GM10847 (cell line): ENCODE data around the gene LY86.

Experiments used
- POLR2A ChIP-seq: IDR thresholded peaks from 2 replicates; pipeline ENCODE4 v1.6.1; 2011; ENCODE audit not compliant: insufficient read length; ENCODE audit errors: extremely low read depth

The LY86 gene

DNA sequence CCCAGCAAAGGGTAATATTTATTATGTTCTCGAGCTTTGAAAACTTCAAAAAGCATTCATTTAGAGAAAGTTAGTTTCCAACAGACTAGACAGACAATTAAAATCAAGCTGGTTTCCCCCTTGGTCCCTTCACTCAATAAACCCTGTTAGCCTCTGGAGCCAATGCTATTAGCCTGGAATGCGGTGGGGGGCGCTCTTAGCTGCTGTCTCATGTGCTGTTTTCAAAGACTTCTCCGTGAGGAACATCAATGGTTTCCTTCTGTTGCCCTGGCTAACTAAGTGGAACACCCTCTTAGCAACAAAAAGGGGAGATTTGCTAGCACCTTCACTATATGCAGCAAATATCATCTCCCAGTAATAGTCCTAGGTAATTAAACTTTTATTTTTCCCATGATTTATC lies 86.4 kb downstream of the LY86 start:
- no peak for TF ChIP-seq POLR2A

DNA sequence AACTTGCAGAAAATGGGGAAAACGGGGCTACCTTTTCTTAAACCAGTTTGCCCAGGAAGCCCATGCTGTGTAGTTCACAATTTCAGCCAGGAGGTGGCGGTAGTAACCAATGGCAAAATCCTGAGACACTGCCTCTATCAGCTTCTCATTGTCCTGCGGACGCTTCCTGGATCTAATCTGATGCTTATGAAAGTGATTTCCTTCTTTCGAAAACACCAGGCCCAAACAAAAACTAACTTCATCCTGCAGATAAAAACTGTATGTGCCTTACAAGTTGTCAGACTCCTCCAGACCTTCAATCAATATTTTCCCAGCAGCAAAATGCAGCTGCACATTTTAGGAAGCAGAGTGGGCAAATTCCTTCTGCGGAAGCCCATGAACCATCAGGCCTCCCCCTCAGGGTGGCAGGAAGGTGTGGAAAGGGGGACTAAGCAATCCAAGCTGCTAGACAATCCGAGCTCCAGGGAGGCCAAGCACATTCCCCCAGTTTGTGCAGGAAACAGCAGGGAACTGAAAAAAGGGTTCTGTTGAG lies 88.5 kb downstream of the LY86 start:
- TF ChIP-seq POLR2A: no peak

DNA sequence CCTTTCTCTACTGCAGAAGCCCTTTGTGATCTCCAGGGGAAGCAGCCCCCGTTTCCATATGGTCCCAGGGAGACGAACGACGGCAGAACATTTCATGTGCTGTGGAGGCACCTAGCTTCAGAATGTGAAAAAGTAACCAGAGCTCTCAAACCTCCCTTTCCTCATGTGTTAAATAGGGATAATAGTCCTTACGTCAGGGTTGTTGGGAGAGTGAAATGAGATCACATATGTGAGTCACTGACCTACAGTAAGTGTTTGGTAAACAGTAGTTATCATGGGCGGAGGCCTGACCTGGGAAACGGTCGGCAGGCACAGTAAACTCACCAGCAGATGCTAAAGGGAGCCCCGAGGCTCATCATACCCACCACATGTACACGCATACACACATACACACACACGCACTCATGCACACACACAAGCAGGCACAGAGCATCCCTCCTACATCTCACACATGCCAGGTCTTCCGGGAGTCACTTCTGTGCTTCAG lies 89.7 kb downstream of the LY86 start:
- no peak for TF ChIP-seq POLR2A

DNA sequence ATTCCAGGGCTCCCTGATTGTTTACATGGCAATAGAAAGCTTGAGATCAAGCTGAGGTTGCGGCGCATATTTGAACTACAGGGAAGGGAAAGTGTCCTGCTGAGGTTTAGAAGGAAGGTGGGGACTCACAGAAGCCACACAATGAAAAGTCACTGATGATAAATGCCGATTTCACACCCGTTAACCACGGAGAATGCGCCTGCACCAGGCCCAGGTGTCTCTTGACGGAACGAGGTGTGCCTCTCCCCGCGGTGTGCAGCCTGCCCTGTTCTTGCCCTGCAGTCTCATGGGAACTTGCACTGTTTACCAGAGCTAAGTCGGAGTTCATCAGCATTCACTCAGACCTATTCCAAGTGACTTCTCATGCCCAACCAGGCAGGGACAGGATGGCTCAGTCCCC lies 90.3 kb downstream of the LY86 start:
- no peak for TF ChIP-seq POLR2A

DNA sequence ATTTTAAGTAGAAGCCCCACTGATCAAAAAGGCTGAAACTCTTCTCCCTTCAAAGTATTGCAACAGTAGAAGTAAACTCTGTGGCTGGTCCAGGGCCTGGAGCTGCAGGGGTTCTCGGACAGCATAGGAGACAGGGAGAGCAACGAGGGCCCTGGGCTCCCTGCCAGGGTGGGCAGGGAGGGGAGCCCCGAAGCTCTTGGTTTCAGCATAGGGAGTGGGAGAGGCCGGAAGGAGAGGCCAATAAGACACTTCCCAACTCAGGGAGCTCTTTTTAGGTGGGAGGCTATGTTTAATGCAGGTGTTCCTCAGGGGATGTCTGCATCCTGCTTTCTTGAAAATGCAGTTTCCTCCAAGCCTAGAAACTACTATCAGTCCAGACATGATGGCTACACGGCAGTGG lies 91.1 kb downstream of the LY86 start:
- no peak for TF ChIP-seq POLR2A

DNA sequence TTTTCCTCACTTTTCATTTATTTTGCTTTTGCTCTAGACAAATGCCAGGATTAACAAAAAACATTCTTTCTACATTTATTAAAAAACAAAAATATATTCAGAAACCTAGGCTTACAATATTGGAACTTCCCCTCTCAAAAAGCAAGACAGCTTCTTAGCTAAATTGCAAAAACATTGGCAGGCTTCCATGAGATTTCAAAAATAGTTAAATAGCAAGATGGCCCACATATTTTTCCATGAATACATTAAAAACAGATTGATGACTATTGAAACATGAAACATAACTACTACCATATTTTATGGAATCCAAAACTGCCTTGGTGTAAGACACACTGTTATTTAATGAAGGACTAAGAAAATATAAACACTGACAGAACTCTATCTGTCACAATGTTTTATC lies 92.0 kb downstream of the LY86 start:
- no peak for TF ChIP-seq POLR2A

DNA sequence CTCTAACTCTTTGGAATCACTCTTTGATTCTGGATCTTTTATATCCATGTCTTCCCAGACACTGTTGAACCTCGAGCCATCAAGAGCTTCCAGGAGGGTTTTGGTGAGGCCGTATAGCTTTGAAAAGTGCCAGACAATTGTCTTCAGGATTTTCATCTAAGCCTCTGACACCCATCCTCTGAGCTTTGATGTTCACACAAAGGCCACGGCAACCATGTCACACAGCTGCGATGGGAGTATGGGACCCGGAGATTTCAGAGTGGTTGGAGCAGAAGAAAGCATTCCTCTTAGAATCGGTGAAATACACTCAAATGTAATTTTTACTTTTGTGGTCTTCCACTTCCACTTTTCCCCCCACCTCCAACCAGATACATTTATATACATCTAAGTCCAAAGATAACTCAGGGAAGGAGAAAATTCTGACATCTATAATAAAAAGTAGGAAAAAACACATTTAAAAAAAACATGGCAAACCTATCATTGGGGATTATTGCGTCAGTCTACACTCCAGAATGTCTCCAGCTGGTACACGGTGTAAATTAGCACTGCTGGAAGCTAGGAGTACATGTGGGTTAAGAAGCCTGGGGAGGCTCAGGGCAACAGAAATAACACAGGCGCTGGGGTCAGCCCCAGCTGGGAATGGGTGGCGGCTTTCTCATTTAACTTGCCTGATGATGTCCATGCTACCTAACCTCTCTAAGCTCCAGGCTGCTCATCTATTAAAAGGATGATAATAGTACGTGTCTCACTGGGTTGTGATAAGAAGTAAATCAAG lies 92.7 kb downstream of the LY86 start:
- no peak for TF ChIP-seq POLR2A

DNA sequence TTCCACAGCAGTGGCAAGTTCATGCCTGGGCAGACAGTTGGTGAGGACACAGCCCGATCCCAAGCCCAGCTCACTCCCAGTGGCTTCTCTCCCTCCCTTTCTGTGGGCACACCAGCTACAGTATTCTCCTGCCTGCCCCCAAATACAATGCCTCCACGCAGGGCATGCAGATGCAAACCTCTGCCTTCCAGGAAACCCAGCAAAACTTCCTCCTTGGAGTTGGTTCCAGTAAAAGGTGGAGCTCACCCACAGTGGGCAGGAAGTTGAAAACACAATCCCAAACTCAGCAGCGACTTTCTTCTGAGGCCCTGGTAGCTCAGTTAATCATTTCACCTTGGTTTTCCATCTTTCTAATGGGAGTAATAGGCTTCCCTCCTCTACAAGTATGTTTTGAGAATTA lies 93.7 kb downstream of the LY86 start:
- no peak for TF ChIP-seq POLR2A

DNA sequence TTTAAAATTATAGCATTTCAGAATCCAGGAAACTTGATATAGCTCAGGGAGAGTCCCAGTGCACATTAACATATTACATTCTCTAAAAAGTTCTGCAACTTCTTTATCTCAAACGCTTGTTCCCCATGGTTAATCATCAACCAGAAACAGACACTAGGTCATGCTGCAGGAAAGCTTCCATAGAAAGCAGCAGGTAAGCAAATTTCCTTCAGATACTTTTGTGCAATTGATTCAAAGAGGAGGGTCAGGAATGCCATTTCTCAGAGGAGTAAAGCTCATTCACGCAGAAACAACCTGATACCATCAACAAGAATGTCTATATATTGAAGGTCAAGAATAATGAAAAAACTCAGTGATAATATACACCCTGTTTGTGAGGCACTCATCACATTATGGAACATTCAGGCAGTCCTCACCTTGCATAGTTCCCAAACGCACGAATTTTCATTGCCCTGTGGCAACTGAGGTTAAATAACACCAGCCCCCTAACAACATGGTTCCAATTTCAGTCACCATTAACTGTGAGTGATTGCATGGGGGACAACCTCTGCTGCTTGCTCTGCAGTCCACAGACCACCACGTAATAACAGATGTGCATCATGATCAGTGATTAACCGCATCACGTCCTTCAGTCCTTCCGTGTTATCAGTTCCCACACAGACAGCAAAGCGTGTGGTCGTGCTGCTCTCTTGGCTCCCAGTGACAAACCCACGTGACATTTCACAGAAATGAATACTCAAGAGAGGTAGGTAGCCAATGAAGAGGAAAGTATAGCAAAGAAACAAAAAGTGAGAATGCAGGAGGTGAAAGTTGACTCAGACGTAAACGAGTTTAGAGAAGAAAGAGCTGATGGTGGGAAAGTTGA lies 95.7 kb downstream of the LY86 start:
- TF ChIP-seq POLR2A: no peak

DNA sequence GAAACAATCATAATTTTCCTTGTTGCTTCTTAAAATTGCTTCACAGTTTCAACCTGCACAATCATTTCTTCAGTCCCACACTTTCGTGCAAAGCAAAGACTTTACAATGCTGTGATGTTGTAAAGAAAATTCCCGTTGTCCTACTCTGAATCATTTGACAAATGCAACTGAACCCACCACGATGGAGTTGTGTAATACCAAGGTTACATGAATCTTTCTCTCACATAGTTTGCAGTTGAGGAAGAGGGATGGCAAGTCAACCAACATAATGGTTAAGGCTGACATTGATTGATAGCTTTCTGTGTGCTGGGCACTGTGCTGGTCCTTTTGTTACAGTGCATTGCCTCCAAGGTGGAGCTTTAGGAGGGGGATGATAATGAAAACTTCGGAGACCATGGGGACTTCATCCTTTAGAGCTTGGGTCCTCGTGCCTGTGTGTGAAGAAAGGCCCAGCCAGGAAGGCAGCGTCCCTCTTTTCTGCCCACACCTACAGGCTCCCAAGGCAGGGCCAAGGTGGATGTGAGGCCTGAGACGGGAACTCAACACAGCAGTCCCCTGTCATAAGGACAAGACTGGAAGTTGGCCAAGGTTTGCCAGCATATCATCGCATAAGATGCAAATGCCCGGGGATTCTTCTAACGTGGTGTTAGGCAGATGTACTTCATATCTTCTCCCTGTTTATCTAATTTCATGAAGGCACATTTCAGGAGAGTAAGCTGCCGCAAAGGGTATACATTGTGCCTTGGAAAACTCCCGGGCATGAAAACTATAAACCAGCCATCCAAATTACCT lies 96.9 kb downstream of the LY86 start:
- no peak for TF ChIP-seq POLR2A

DNA sequence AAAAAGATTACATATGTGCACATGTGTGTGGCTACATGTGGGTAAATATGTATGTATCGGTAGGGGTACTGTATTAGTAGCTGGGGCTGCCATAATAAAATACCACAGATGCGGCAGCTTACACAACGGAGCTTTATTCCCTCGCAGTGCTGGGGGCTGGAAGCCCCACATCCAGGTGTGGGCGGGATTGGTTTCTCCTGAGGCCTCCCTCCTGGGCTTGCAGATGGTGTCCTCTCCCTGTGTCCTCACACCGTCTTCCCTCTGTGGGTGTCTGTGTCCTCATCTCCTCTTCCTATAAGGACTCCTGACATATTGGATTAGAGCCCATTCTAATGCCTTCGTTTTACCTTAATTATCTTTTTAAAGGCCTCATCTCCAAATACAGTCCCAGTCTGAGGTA lies 97.7 kb downstream of the LY86 start:
- TF ChIP-seq POLR2A: no peak

DNA sequence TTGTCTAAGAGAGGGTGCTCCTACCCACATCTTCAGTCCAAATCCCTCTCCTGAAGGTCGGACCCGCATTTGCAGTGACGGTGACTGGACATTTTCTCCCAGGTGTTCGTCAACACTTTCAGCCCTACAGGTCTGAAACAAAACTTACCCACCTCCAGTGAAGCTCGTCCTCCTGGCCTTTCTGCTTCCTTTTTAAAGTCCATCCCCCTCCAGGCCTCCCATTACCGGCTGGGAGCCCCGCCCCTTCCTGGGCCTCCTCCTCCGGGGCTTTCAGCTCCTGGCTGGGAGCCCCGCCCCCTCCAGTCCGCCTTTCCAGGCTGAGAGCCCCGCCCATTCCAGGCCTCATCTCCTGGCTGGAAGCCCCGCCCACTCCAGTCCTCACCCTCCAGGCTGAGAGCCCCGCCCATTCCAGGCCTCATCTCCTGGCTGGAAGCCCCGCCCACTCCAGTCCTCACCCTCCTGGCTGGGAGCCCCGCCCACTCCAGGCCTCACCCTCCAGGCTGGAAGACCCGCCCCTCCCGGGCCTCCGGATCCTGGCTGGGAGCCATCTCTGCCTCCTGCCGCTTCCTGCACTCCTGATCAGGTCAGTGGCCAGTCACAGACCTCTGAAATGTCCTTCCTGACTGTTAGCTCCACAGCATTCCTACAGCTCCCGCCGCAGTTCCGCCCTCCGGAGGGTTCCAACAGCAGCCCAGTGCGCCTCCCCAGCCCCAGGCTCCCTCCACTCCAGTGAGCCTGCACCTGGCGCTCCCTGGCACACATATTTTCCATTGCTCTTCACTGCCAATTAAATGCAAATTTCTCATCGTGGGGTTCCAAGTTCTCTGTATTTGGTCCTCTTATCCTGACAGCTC lies 98.5 kb downstream of the LY86 start:
- no peak for TF ChIP-seq POLR2A

DNA sequence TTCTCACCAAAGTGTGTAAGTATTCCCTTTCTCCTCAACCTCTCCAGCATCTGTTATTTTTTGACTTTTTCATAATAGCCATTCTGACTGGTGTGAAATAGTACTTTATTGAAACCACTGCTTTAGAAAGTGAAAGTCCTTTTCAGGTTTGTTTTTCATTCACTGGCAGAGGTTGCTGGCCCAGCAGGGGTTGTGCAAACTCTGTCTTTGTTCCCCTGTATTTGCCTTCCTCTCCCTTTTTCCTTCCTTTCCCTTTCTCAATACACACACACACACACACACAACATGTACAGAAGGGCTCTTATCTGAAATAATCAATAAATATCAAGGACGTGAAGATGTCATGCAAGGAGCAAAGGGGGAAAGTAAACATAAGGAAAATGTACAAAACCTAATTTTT lies 99.8 kb downstream of the LY86 start:
- no peak for TF ChIP-seq POLR2A

DNA sequence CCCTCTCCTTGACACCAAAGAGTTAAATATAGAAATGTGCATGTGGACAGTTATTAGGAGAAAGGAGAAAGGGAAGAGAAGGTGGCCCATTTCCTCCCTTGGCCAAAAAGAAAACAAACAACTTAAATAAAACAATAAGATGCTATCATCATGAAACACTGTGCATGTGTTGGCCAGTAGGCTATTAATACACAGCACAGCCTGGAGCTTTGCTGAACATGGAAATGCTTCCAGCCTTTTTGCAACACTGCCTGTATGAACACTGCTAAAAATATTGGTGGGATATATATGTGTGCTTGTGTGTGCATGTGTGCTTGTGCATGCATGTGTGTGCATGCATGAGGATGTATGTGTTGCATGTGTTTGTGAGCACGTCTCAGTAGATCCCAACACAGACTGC lies 100.4 kb downstream of the LY86 start:
- no peak for TF ChIP-seq POLR2A
